Tibial nerve (tissue), 4 donors: ENCODE results near the gene EXOC6B. TPM values are rescaled to one million over a fixed set of nuclear protein-coding genes. Genes with fewer than 3 reads are reported as not detected.
"Not testable (repeated sequence)": the region's sequence is repeated elsewhere in the genome, so short reads cannot be mapped to it uniquely, and the experiment has no call there.

Source experiments
- DNase-seq, 2 donors: peaks; one replicate each; pipeline ENCODE4 v3.0.0-alpha.2; 2019; ENCODE audit warnings: low spot score in 2 of 2
- H3K27ac ChIP-seq, 4 donors: fragments of 200-600 bp; sonication (generic) in 3 of 4; one replicate each; pipeline ENCODE4 v1.5.1; 2017 to 2019; ENCODE audit warnings: mild to moderate bottlenecking in 1 of 4
- H3K27me3 ChIP-seq, 2 donors: fragments of 200-600 bp; sonication (generic) in 1 of 2; one replicate each; pipeline versions ENCODE4 v1.5.1 to v1.6.0; 2017 to 2019
- H3K36me3 ChIP-seq, 3 donors: fragments of 200-600 bp; sonication (generic); one replicate each; pipeline ENCODE4 v1.5.1; 2018 to 2019
- H3K4me1 ChIP-seq, 4 donors: fragments of 200-600 bp; sonication (generic) in 3 of 4; one replicate each; pipeline ENCODE4 v1.5.1; 2017 to 2019
- H3K4me3 ChIP-seq, 4 donors: fragments of 200-600 bp; sonication (generic) in 3 of 4; one replicate each; pipeline ENCODE4 v1.5.1; 2017 to 2019; ENCODE audit warnings: mild to moderate bottlenecking in 1 of 4, moderate library complexity in 1 of 4
- H3K9me3 ChIP-seq, 4 donors: fragments of 200-600 bp; sonication (generic) in 3 of 4; one replicate each; pipeline ENCODE4 v1.5.1; 2017 to 2019
- EP300 ChIP-seq, 2 donors: sonication (generic); formaldehyde crosslinking; IDR thresholded peaks; one replicate each; pipeline ENCODE4 v1.6.1; 2017; ENCODE audit warnings: antibody characterized with exemption in 2 of 2, mild to moderate bottlenecking in 1 of 2
- POLR2A ChIP-seq, 2 donors: fragments of 450-650 bp; IDR thresholded peaks; one replicate each; pipeline ENCODE4 v1.6.1; 2017; ENCODE audit warnings: antibody characterized with exemption in 2 of 2, mild to moderate bottlenecking in 2 of 2, moderate library complexity in 2 of 2
- WGBS, 2 donors: methylation state at CpG; one replicate each; pipeline ENCODE4 v1.1.5; 2018; 5-methylcytosine and 5-hydroxymethylcytosine counted together
- total RNA-seq, 4 donors: library from RNA; depleted of rRNA; stranded (reverse); fragments of >200 nt; gene quantifications; one replicate each; pipeline ENCODE4 v1.1.0, GENCODE V29; 2016
- TF ChIP-seq, protein P1 (sequence below), 5 experiments: fragments of 200-600 bp in 3 of 5; fragments of 450-650 bp in 2 of 5; sonication (generic) in 3 of 5; IDR thresholded peaks; one replicate each; pipeline ENCODE4 v1.5.1; 2016 to 2019; ENCODE audit warnings: antibody characterized with exemption in 5 of 5, mild to moderate bottlenecking in 3 of 5, moderate library complexity in 2 of 5

Gene EXOC6B
- total RNA-seq, 4 donors from 2014 or later: 22.1 to 41.1 (median 30.3) TPM

DNA sequence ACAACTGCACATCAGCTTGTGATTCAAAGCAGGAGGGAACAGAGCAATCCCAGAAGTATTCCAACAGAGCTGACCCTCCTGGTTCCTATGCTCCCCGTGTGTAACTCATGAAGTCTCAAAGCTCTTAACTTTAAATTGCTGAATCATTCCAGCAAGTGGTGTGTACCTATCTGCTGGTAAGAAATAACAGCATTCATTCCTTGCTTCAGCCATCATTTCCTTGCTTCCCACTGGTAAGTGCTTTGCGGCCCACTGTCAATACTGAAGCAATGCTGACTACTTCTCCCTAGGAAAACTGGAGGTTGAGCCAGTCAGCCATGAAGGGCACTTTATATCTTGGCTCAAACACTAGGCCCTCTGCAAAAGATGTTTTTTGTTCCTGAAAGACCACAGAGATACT, 222.4 kb downstream of the EXOC6B start:
- Histone ChIP-seq H3K36me3 (no peaks in the 10 kb centered on the region), H3K9me3 (no peaks in the 10 kb centered on the region), H3K4me3 (no peak overlapping the region), H3K27me3 (no peaks in the 10 kb centered on the region), H3K4me1 (peaks cover 0 to 7% (median 2%) of the 10 kb centered on the region in 4 donors), H3K27ac (no peak overlapping the region)
- TF ChIP-seq POLR2A (IDR thresholded peaks at IDR 0.05): no peak
- no peak for TF ChIP-seq EP300 (IDR thresholded peaks at IDR 0.05)
- TF ChIP-seq, protein P1, sequence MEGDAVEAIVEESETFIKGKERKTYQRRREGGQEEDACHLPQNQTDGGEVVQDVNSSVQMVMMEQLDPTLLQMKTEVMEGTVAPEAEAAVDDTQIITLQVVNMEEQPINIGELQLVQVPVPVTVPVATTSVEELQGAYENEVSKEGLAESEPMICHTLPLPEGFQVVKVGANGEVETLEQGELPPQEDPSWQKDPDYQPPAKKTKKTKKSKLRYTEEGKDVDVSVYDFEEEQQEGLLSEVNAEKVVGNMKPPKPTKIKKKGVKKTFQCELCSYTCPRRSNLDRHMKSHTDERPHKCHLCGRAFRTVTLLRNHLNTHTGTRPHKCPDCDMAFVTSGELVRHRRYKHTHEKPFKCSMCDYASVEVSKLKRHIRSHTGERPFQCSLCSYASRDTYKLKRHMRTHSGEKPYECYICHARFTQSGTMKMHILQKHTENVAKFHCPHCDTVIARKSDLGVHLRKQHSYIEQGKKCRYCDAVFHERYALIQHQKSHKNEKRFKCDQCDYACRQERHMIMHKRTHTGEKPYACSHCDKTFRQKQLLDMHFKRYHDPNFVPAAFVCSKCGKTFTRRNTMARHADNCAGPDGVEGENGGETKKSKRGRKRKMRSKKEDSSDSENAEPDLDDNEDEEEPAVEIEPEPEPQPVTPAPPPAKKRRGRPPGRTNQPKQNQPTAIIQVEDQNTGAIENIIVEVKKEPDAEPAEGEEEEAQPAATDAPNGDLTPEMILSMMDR (IDR thresholded peaks at IDR 0.05): no peak
- no peak for DNase-seq
- 72 to 75% methylated on average over 2 of the region's 2 CpGs for WGBS, 2 donors

DNA sequence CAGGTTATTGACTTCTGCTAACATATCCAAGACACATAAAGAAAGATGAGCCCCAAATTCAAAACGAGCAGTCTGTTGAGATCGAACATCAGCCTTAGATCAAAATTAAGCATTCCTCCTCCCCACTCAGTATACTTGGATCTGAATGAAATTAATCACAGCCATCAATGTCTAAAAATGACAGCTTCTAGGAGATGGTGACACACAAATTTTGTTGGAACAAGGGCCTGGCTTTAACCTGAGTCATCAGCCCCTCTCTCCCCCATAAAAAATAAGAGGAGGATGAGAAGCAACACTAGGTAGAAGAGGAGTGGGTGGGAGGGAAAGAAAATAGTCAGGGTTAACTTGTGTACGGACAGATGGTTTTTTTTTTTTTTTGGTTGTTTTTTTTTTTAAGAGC, 223.1 kb downstream of the EXOC6B start:
- Histone ChIP-seq H3K36me3 (no peaks in the 10 kb centered on the region), H3K9me3 (no peaks in the 10 kb centered on the region), H3K4me1 (peaks cover 0 to 7% (median 0%) of the 10 kb centered on the region in 4 donors), H3K4me3 (no peak overlapping the region), H3K27me3 (no peaks in the 10 kb centered on the region), H3K27ac (no peak overlapping the region)
- TF ChIP-seq, protein P1 (IDR thresholded peaks at IDR 0.05): no peak
- TF ChIP-seq EP300 (IDR thresholded peaks at IDR 0.05): no peak
- no peak for TF ChIP-seq POLR2A (IDR thresholded peaks at IDR 0.05)
- 81 to 84% methylated on average over 3 of the region's 3 CpGs for WGBS, 2 donors
- DNase-seq: no peak

DNA sequence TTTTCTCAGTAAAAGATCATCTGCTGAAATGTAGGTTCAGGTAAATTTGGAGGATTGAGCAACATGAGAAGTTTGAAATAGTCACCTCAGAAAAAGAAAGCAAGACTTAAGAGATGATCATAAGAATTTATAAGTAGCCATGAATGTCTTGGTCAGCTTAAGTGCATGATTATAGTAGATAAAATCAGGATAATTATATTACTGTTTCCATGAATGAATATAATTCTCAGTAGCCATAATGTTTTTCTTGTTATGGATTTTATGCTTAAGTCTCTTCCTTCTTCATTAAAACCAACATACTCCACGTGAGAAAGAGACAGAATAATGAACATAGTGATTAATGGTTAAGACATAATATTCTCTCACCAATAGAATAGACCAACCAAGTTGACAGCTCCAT, 223.7 kb downstream of the EXOC6B start:
- TF ChIP-seq EP300 (IDR thresholded peaks at IDR 0.05) (no peak), POLR2A (IDR thresholded peaks at IDR 0.05) (no peak)
- TF ChIP-seq, protein P1 (IDR thresholded peaks at IDR 0.05): no peak
- Histone ChIP-seq H3K9me3 (no peaks in the 10 kb centered on the region), H3K4me3 (no peak overlapping the region), H3K4me1 (peaks cover 0 to 7% (median 0%) of the 10 kb centered on the region in 4 donors), H3K36me3 (no peaks in the 10 kb centered on the region), H3K27ac (no peak overlapping the region), H3K27me3 (no peaks in the 10 kb centered on the region)
- DNase-seq: no peak
- WGBS, 2 donors: 78 to 90% methylated on average over 1 of the region's 1 CpG

- WGBS, 2 donors: 88 to 94% methylated on average over 4 of the region's 4 CpGs
- not testable (repeated sequence) for DNase-seq, H3K27me3 ChIP-seq, H3K4me1 ChIP-seq, H3K4me3 ChIP-seq, H3K36me3 ChIP-seq, H3K9me3 ChIP-seq, H3K27ac ChIP-seq
These were observed 242.0 kb downstream of the EXOC6B start for GRCh38 chr2:72583836-72584235.

GRCh38 chr2:72583376-72583775, 242.5 kb downstream of the EXOC6B start:
- DNase-seq: no peak
- Histone ChIP-seq H3K36me3 (no peaks in the 10 kb centered on the region), H3K27me3 (no peaks in the 10 kb centered on the region), H3K4me3 (no peak overlapping the region), H3K4me1 (peaks cover 0 to 6% (median 0%) of the 10 kb centered on the region in 4 donors), H3K27ac (no peak overlapping the region), H3K9me3 (no peaks in the 10 kb centered on the region)
- TF ChIP-seq POLR2A (IDR thresholded peaks at IDR 0.05) (no peak), EP300 (IDR thresholded peaks at IDR 0.05) (no peak)
- TF ChIP-seq, protein P1 (IDR thresholded peaks at IDR 0.05): no peak
- 47 to 61% methylated on average over 1 of the region's 1 CpG for WGBS, 2 donors
